Endothelial cell of umbilical vein (primary cell): ENCODE results near the gene ADRA2A. TPM values are rescaled to one million over a fixed set of nuclear protein-coding genes. Genes with fewer than 3 reads are reported as not detected.

Source experiments
- BruUV-seq: library from RNA; stranded (reverse); fragments of 400-500 nt; replicated peaks from 2 replicates; lab custom pipeline; 2021; lab: Mats Ljungman, UMichigan
- CTCF ChIA-PET: fragments of 300-600, 350-600 bp; sonication (Branson Sonifier 250); formaldehyde crosslinking; loops from one replicate; lab custom pipeline; 2021; ENCODE audit warnings: antibody characterized with exemption, inconsistent platforms; lab: Charles Lee
- POLR2A ChIA-PET: fragments of 300-600, 350-600 bp; sonication (Branson Sonifier 250); formaldehyde crosslinking; loops from one replicate; lab custom pipeline; 2021; ENCODE audit warnings: antibody characterized with exemption, inconsistent platforms; lab: Charles Lee
- DNase-seq: peaks from one replicate; pipeline ENCODE4 v3.0.0-alpha.2; 2011; ENCODE audit warnings: low read depth, low spot score
- FAIRE-seq: peaks from 2 replicates; lab custom pipeline; 2011; peaks lifted over from hg19 to GRCh38; lab: Jason Lieb, UNC
- H2AFZ ChIP-seq: 2 replicates; pipeline ENCODE4 v1.6.0; 2012; ENCODE audit warnings: low read depth, low read length, control low read depth, inconsistent platforms
- H3K27ac ChIP-seq: 2 replicates; pipeline ENCODE4 v1.5.1; 2011; ENCODE audit warnings: low read depth, mild to moderate bottlenecking, control low read depth, low read length, moderate library complexity; ENCODE audit not compliant: insufficient read depth
- H3K27me3 ChIP-seq, 2 experiments: 2 replicates each; pipeline versions ENCODE4 v1.6.0 to v1.6.1; 2011; ENCODE audit warnings: low read length in 2 of 2, mixed read lengths in 1 of 2; ENCODE audit not compliant: control insufficient read depth in 2 of 2, insufficient read depth in 2 of 2
- H3K36me3 ChIP-seq, 2 experiments: 2 replicates in 1 of 2; 3 replicates in 1 of 2; pipeline ENCODE4 v1.5.1; 2011; ENCODE audit warnings: low read length in 2 of 2, mild to moderate bottlenecking in 1 of 2, moderate library complexity in 1 of 2; ENCODE audit not compliant: control insufficient read depth in 2 of 2, insufficient read depth in 2 of 2; ENCODE audit errors: extremely low read depth in 1 of 2
- H3K4me1 ChIP-seq: 3 replicates; pipeline ENCODE4 v1.5.1; 2011; ENCODE audit warnings: mild to moderate bottlenecking, low read length; ENCODE audit not compliant: control insufficient read depth, insufficient read depth; ENCODE audit errors: extremely low read depth
- H3K4me2 ChIP-seq: 2 replicates; pipeline ENCODE4 v1.6.1; 2011; ENCODE audit warnings: low read length, control low read depth, mixed read lengths; ENCODE audit not compliant: insufficient read depth
- H3K4me3 ChIP-seq, 3 experiments: fragments of 200-600 bp in 1 of 3; sonication (generic), shearing (Covaris generic) in 1 of 3; replicated peaks in 1 of 3; 2 replicates each; pipeline ENCODE4 v1.5.1; 2011 to 2016; ENCODE audit warnings: control low read depth in 3 of 3, low read length in 3 of 3, mild to moderate bottlenecking in 2 of 3, inconsistent platforms in 1 of 3, low read depth in 1 of 3, moderate library complexity in 1 of 3; ENCODE audit not compliant: insufficient read depth in 1 of 3
- H3K79me2 ChIP-seq: 2 replicates; pipeline ENCODE4 v1.6.0; 2012; ENCODE audit warnings: low read length, inconsistent platforms; ENCODE audit not compliant: control insufficient read depth, insufficient read depth
- H3K9ac ChIP-seq: replicated peaks from 2 replicates; pipeline ENCODE3; 2011; ENCODE audit warnings: low read length, control low read depth; ENCODE audit not compliant: insufficient read depth; ENCODE audit errors: extremely low read depth
- H3K9me1 ChIP-seq: replicated peaks from 3 replicates; pipeline ENCODE4 v1.6.0; 2011; ENCODE audit warnings: mild to moderate bottlenecking, low read length; ENCODE audit not compliant: control insufficient read depth, insufficient read depth; ENCODE audit errors: extremely low read depth
- H3K9me3 ChIP-seq: replicated peaks from 2 replicates; pipeline ENCODE4 v1.5.1; 2012; ENCODE audit warnings: low read length, inconsistent platforms; ENCODE audit not compliant: control insufficient read depth, insufficient read depth
- H4K20me1 ChIP-seq: replicated peaks from 2 replicates; pipeline ENCODE3; 2011; ENCODE audit warnings: mild to moderate bottlenecking, low read length; ENCODE audit not compliant: control insufficient read depth, insufficient read depth; ENCODE audit errors: extremely low read depth
- EZH2 ChIP-seq: IDR thresholded peaks from 2 replicates; pipeline ENCODE4 v1.6.1; 2012; ENCODE audit warnings: borderline replicate concordance, low read depth, mild to moderate bottlenecking, moderate library complexity, low read length, inconsistent platforms; ENCODE audit not compliant: severe bottlenecking
- FOS ChIP-seq: IDR thresholded peaks from 2 replicates; pipeline ENCODE4 v1.6.1; 2011; ENCODE audit warnings: mild to moderate bottlenecking, low read length, moderate library complexity, borderline replicate concordance; ENCODE audit not compliant: insufficient read depth
- GATA2 ChIP-seq: IDR thresholded peaks from 2 replicates; pipeline ENCODE4 v1.7.0; 2011; ENCODE audit warnings: low read depth, mild to moderate bottlenecking, moderate library complexity, mixed read lengths, low read length; ENCODE audit not compliant: insufficient read length, insufficient read depth
- JUN ChIP-seq: IDR thresholded peaks from 2 replicates; pipeline ENCODE4 v1.6.1; 2011; ENCODE audit warnings: borderline replicate concordance, low read depth; ENCODE audit not compliant: insufficient read length, insufficient read depth
- MYC ChIP-seq: IDR thresholded peaks from one replicate; pipeline ENCODE4 v1.6.1; 2011; ENCODE audit warnings: mild to moderate bottlenecking, low read depth, low read length
- POLR2A ChIP-seq: IDR thresholded peaks from 2 replicates; pipeline ENCODE4 v1.6.1; 2012; ENCODE audit warnings: low read depth, mild to moderate bottlenecking, control low read depth, low read length
- POLR2AphosphoS5 ChIP-seq: IDR thresholded peaks from 2 replicates; pipeline ENCODE4 v1.6.1; 2012; ENCODE audit warnings: low read depth, mild to moderate bottlenecking, control low read depth, low read length, moderate library complexity; ENCODE audit not compliant: insufficient read depth
- dilution Hi-C: fragments of 300-500 bp; cut with MboI; formaldehyde crosslinking; loops from one replicate; pipeline ENCODE4 v1.15.0; 2019; ENCODE audit warnings: low sequenced_read_pairs; ENCODE audit not compliant: extremely low pct_ligation_motif_present
- intact Hi-C: fragments of 100-400 bp; cut with micrococcal nuclease; formaldehyde crosslinking; loops from one replicate; pipeline ENCODE4 v1.10.0; 2022
- polyA plus RNA-seq, 4 experiments: library from polyadenylated mRNA; depleted of rRNA in 3 of 4; stranded (reverse) in 3 of 4; unstranded in 1 of 4; fragments of >200 nt; gene quantifications; 2 replicates each; pipeline versions ENCODE4 v1.2.1 to v1.2.3, GENCODE V29; 2011 to 2012; ENCODE audit warnings: missing spikeins in 1 of 4
- total RNA-seq: library from RNA; stranded (reverse); gene quantifications from 2 replicates; pipeline ENCODE4 v1.2.3, GENCODE V29; 2021
- TF ChIP-seq, protein P1 (sequence below), 2 donors: IDR thresholded peaks; 1 replicate in 1 of 2; 2 replicates in 1 of 2; pipeline ENCODE4 v1.5.1; 2011; ENCODE audit warnings: low read length in 2 of 2, mild to moderate bottlenecking in 2 of 2, moderate library complexity in 2 of 2, control low read depth in 1 of 2, inconsistent platforms in 1 of 2, low read depth in 1 of 2; ENCODE audit not compliant: insufficient read depth in 1 of 2; ENCODE audit errors: extremely low read depth in 1 of 2
- TF ChIP-seq, protein P2 (sequence below): IDR thresholded peaks from 2 replicates; pipeline ENCODE4 v1.6.1; 2011; ENCODE audit not compliant: insufficient read depth, insufficient read length

Gene ADRA2A
- total and polyA plus RNA-seq, 2 donors (not counting 3 experiments of a cell fraction or from before 2014, with no cell fraction given), result 0.03 TPM; not detected in 1

DNA sequence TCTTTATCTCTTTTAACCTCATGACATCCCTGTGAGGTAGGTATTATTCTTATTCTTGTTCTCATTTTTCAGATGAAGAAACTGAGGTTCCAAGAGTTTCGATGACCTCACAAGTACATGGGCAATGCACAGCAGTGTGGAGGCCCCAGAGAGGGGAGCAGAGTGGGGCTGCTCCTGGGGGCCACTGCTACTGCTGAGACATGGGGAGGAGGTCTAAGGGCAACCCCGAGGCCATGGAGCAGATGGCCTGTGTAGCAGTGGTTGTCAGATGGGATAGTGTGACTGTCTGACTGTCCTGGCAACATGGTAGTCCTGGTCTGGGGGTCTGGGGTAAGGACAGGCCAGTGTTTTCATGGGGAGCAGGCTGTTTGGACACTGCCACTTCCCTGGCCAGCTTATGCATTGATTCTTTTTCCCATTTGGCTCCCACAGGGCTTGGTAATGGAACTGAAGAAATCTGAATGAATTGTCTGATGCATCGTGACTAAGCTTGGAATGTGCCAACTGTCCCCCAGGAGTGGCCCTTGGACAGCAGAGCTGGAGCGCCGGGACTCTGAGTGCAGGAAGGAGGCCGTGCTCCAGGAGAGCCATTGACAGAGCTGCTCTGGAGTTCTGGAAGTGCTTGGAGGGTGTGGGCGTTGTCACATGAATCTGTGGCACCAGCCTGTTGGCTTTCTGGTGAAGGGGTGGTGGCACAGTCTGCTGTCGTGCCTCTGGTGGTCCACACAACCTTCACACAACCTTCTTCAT lies 40.9 kb downstream of the ADRA2A start:
- Histone ChIP-seq H3K4me3 (no peak overlapping the region), H3K4me2 (no peak overlapping the region), H3K27me3 (no peaks in the 10 kb centered on the region), H2AFZ (no peak overlapping the region), H3K9me3 (no peaks in the 10 kb centered on the region), H3K4me1 (no peaks in the 10 kb centered on the region), H3K79me2 (no peaks in the 10 kb centered on the region), H3K36me3 (no peaks in the 10 kb centered on the region), H4K20me1 (no peaks in the 10 kb centered on the region), H3K27ac (no peak overlapping the region), H3K9ac (no peak overlapping the region), H3K9me1 (no peaks in the 10 kb centered on the region)
- intact Hi-C loops (no loop called here), dilution Hi-C loops (no loop called here)
- DNase-seq (no peak), FAIRE-seq (no peak)
- CTCF ChIA-PET, result no interaction called here
- POLR2A ChIA-PET, result no interaction called here
- TF ChIP-seq POLR2A (no peak), MYC (no peak), EZH2 (no peak), FOS (no peak), POLR2AphosphoS5 (no peak), JUN (no peak), GATA2 (no peak)
- TF ChIP-seq, protein P1, sequence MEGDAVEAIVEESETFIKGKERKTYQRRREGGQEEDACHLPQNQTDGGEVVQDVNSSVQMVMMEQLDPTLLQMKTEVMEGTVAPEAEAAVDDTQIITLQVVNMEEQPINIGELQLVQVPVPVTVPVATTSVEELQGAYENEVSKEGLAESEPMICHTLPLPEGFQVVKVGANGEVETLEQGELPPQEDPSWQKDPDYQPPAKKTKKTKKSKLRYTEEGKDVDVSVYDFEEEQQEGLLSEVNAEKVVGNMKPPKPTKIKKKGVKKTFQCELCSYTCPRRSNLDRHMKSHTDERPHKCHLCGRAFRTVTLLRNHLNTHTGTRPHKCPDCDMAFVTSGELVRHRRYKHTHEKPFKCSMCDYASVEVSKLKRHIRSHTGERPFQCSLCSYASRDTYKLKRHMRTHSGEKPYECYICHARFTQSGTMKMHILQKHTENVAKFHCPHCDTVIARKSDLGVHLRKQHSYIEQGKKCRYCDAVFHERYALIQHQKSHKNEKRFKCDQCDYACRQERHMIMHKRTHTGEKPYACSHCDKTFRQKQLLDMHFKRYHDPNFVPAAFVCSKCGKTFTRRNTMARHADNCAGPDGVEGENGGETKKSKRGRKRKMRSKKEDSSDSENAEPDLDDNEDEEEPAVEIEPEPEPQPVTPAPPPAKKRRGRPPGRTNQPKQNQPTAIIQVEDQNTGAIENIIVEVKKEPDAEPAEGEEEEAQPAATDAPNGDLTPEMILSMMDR (IDR thresholded peaks at IDR 0.05; ENCODE audit: extremely low read depth in 1 of 2, insufficient read depth in 1 of 2, low read depth in 1 of 2, low read length in 2 of 2), result no peak
- TF ChIP-seq, protein P2, sequence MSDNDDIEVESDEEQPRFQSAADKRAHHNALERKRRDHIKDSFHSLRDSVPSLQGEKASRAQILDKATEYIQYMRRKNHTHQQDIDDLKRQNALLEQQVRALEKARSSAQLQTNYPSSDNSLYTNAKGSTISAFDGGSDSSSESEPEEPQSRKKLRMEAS, result no peak
- BruUV-seq, result no TSS peak
